Endothelial cell of umbilical vein (primary cell): ENCODE measurements around the gene LDB3. TPM values are rescaled to one million over a fixed set of nuclear protein-coding genes. Genes with fewer than 3 reads are reported as not detected.

Experiments
- BruUV-seq: library from RNA; stranded (reverse); fragments of 400-500 nt; replicated peaks from 2 replicates; lab custom pipeline; 2021; lab: Mats Ljungman, UMichigan
- CTCF ChIA-PET: fragments of 300-600, 350-600 bp; sonication (Branson Sonifier 250); formaldehyde crosslinking; loops from one replicate; lab custom pipeline; 2021; ENCODE audit warnings: antibody characterized with exemption, inconsistent platforms; lab: Charles Lee
- POLR2A ChIA-PET: fragments of 300-600, 350-600 bp; sonication (Branson Sonifier 250); formaldehyde crosslinking; loops from one replicate; lab custom pipeline; 2021; ENCODE audit warnings: antibody characterized with exemption, inconsistent platforms; lab: Charles Lee
- DNase-seq: peaks from one replicate; pipeline ENCODE4 v3.0.0-alpha.2; 2011; ENCODE audit warnings: low read depth, low spot score
- FAIRE-seq: peaks from 2 replicates; lab custom pipeline; 2011; peaks lifted over from hg19 to GRCh38; lab: Jason Lieb, UNC
- H2AFZ ChIP-seq: 2 replicates; pipeline ENCODE4 v1.6.0; 2012; ENCODE audit warnings: low read depth, low read length, control low read depth, inconsistent platforms
- H3K27ac ChIP-seq: 2 replicates; pipeline ENCODE4 v1.5.1; 2011; ENCODE audit warnings: low read depth, mild to moderate bottlenecking, control low read depth, low read length, moderate library complexity; ENCODE audit not compliant: insufficient read depth
- H3K27me3 ChIP-seq, 2 experiments: 2 replicates each; pipeline versions ENCODE4 v1.6.0 to v1.6.1; 2011; ENCODE audit warnings: low read length in 2 of 2, mixed read lengths in 1 of 2; ENCODE audit not compliant: control insufficient read depth in 2 of 2, insufficient read depth in 2 of 2
- H3K36me3 ChIP-seq, 2 experiments: 2 replicates in 1 of 2; 3 replicates in 1 of 2; pipeline ENCODE4 v1.5.1; 2011; ENCODE audit warnings: low read length in 2 of 2, mild to moderate bottlenecking in 1 of 2, moderate library complexity in 1 of 2; ENCODE audit not compliant: control insufficient read depth in 2 of 2, insufficient read depth in 2 of 2; ENCODE audit errors: extremely low read depth in 1 of 2
- H3K4me1 ChIP-seq: 3 replicates; pipeline ENCODE4 v1.5.1; 2011; ENCODE audit warnings: mild to moderate bottlenecking, low read length; ENCODE audit not compliant: control insufficient read depth, insufficient read depth; ENCODE audit errors: extremely low read depth
- H3K4me2 ChIP-seq: 2 replicates; pipeline ENCODE4 v1.6.1; 2011; ENCODE audit warnings: low read length, control low read depth, mixed read lengths; ENCODE audit not compliant: insufficient read depth
- H3K4me3 ChIP-seq, 3 experiments: fragments of 200-600 bp in 1 of 3; sonication (generic), shearing (Covaris generic) in 1 of 3; replicated peaks in 1 of 3; 2 replicates each; pipeline ENCODE4 v1.5.1; 2011 to 2016; ENCODE audit warnings: control low read depth in 3 of 3, low read length in 3 of 3, mild to moderate bottlenecking in 2 of 3, inconsistent platforms in 1 of 3, low read depth in 1 of 3, moderate library complexity in 1 of 3; ENCODE audit not compliant: insufficient read depth in 1 of 3
- H3K79me2 ChIP-seq: 2 replicates; pipeline ENCODE4 v1.6.0; 2012; ENCODE audit warnings: low read length, inconsistent platforms; ENCODE audit not compliant: control insufficient read depth, insufficient read depth
- H3K9ac ChIP-seq: replicated peaks from 2 replicates; pipeline ENCODE3; 2011; ENCODE audit warnings: low read length, control low read depth; ENCODE audit not compliant: insufficient read depth; ENCODE audit errors: extremely low read depth
- H3K9me1 ChIP-seq: replicated peaks from 3 replicates; pipeline ENCODE4 v1.6.0; 2011; ENCODE audit warnings: mild to moderate bottlenecking, low read length; ENCODE audit not compliant: control insufficient read depth, insufficient read depth; ENCODE audit errors: extremely low read depth
- H3K9me3 ChIP-seq: replicated peaks from 2 replicates; pipeline ENCODE4 v1.5.1; 2012; ENCODE audit warnings: low read length, inconsistent platforms; ENCODE audit not compliant: control insufficient read depth, insufficient read depth
- H4K20me1 ChIP-seq: replicated peaks from 2 replicates; pipeline ENCODE3; 2011; ENCODE audit warnings: mild to moderate bottlenecking, low read length; ENCODE audit not compliant: control insufficient read depth, insufficient read depth; ENCODE audit errors: extremely low read depth
- EZH2 ChIP-seq: IDR thresholded peaks from 2 replicates; pipeline ENCODE4 v1.6.1; 2012; ENCODE audit warnings: borderline replicate concordance, low read depth, mild to moderate bottlenecking, moderate library complexity, low read length, inconsistent platforms; ENCODE audit not compliant: severe bottlenecking
- FOS ChIP-seq: IDR thresholded peaks from 2 replicates; pipeline ENCODE4 v1.6.1; 2011; ENCODE audit warnings: mild to moderate bottlenecking, low read length, moderate library complexity, borderline replicate concordance; ENCODE audit not compliant: insufficient read depth
- GATA2 ChIP-seq: IDR thresholded peaks from 2 replicates; pipeline ENCODE4 v1.7.0; 2011; ENCODE audit warnings: low read depth, mild to moderate bottlenecking, moderate library complexity, mixed read lengths, low read length; ENCODE audit not compliant: insufficient read length, insufficient read depth
- JUN ChIP-seq: IDR thresholded peaks from 2 replicates; pipeline ENCODE4 v1.6.1; 2011; ENCODE audit warnings: borderline replicate concordance, low read depth; ENCODE audit not compliant: insufficient read length, insufficient read depth
- MAX ChIP-seq: IDR thresholded peaks from 2 replicates; pipeline ENCODE4 v1.6.1; 2011; ENCODE audit not compliant: insufficient read depth, insufficient read length
- MYC ChIP-seq: IDR thresholded peaks from one replicate; pipeline ENCODE4 v1.6.1; 2011; ENCODE audit warnings: mild to moderate bottlenecking, low read depth, low read length
- POLR2A ChIP-seq: IDR thresholded peaks from 2 replicates; pipeline ENCODE4 v1.6.1; 2012; ENCODE audit warnings: low read depth, mild to moderate bottlenecking, control low read depth, low read length
- POLR2AphosphoS5 ChIP-seq: IDR thresholded peaks from 2 replicates; pipeline ENCODE4 v1.6.1; 2012; ENCODE audit warnings: low read depth, mild to moderate bottlenecking, control low read depth, low read length, moderate library complexity; ENCODE audit not compliant: insufficient read depth
- dilution Hi-C: fragments of 300-500 bp; cut with MboI; formaldehyde crosslinking; loops from one replicate; pipeline ENCODE4 v1.15.0; 2019; ENCODE audit warnings: low sequenced_read_pairs; ENCODE audit not compliant: extremely low pct_ligation_motif_present
- intact Hi-C: fragments of 100-400 bp; cut with micrococcal nuclease; formaldehyde crosslinking; loops from one replicate; pipeline ENCODE4 v1.10.0; 2022
- polyA plus RNA-seq, 4 experiments: library from polyadenylated mRNA; depleted of rRNA in 3 of 4; stranded (reverse) in 3 of 4; unstranded in 1 of 4; fragments of >200 nt; gene quantifications; 2 replicates each; pipeline versions ENCODE4 v1.2.1 to v1.2.3, GENCODE V29; 2011 to 2012; ENCODE audit warnings: missing spikeins in 1 of 4
- total RNA-seq: library from RNA; stranded (reverse); gene quantifications from 2 replicates; pipeline ENCODE4 v1.2.3, GENCODE V29; 2021
- TF ChIP-seq, protein P1 (sequence below), 2 donors: IDR thresholded peaks; 1 replicate in 1 of 2; 2 replicates in 1 of 2; pipeline ENCODE4 v1.5.1; 2011; ENCODE audit warnings: low read length in 2 of 2, mild to moderate bottlenecking in 2 of 2, moderate library complexity in 2 of 2, control low read depth in 1 of 2, inconsistent platforms in 1 of 2, low read depth in 1 of 2; ENCODE audit not compliant: insufficient read depth in 1 of 2; ENCODE audit errors: extremely low read depth in 1 of 2

LDB3 gene
- total and polyA plus RNA-seq, 2 donors (not counting 3 experiments of a cell fraction or from before 2014, with no cell fraction given): not detected

GRCh38 chr10:86673827-86674581 lies 5.7 kb downstream of the LDB3 start:
- H3K9me1 ChIP-seq: no peaks in the 10 kb centered on the region
- DNase-seq (no peak), FAIRE-seq (no peak)
- H3K4me2 ChIP-seq: no peak overlapping the region
- dilution Hi-C loops (no loop called here), intact Hi-C loops (no loop called here)
- no peaks in the 10 kb centered on the region for H3K9me3 ChIP-seq
- peaks cover 0 to 11% of the 10 kb centered on the region in 2 experiments for H3K27me3 ChIP-seq
- no peaks in the 10 kb centered on the region for H3K79me2 ChIP-seq
- H2AFZ ChIP-seq: no peak overlapping the region
- TF ChIP-seq GATA2 (no peak), POLR2AphosphoS5 (no peak), POLR2A (no peak), JUN (no peak), EZH2 (no peak), MYC (no peak), FOS (no peak), MAX (no peak)
- TF ChIP-seq, protein P1, sequence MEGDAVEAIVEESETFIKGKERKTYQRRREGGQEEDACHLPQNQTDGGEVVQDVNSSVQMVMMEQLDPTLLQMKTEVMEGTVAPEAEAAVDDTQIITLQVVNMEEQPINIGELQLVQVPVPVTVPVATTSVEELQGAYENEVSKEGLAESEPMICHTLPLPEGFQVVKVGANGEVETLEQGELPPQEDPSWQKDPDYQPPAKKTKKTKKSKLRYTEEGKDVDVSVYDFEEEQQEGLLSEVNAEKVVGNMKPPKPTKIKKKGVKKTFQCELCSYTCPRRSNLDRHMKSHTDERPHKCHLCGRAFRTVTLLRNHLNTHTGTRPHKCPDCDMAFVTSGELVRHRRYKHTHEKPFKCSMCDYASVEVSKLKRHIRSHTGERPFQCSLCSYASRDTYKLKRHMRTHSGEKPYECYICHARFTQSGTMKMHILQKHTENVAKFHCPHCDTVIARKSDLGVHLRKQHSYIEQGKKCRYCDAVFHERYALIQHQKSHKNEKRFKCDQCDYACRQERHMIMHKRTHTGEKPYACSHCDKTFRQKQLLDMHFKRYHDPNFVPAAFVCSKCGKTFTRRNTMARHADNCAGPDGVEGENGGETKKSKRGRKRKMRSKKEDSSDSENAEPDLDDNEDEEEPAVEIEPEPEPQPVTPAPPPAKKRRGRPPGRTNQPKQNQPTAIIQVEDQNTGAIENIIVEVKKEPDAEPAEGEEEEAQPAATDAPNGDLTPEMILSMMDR (IDR thresholded peaks at IDR 0.05; ENCODE audit: extremely low read depth in 1 of 2, insufficient read depth in 1 of 2, low read depth in 1 of 2, low read length in 2 of 2): no peak
- POLR2A ChIA-PET: no interaction called here
- no TSS peak for BruUV-seq
- H3K4me3 ChIP-seq: no peak overlapping the region
- no peaks in the 10 kb centered on the region for H3K4me1 ChIP-seq
- CTCF ChIA-PET: interaction anchor here (1.0 to 1.1 kb wide), 2 partner anchors 15 to 16 kb away, joined by 3 read pairs; no protein-coding TSS in a partner anchor
- H3K27ac ChIP-seq: no peak overlapping the region
- H3K9ac ChIP-seq: no peak overlapping the region
- no peaks in the 10 kb centered on the region for H4K20me1 ChIP-seq
- H3K36me3 ChIP-seq: no peaks in the 10 kb centered on the region
